Activated CD4-positive, alpha-beta T cell treated with anti-CD3 and anti-CD28 coated beads, Interleukin-2, amount 50 U/mL, for 16 hours (primary cell): ENCODE measurements around the gene GRID2IP.

Experiments
- DNase-seq: peaks from one replicate; pipeline ENCODE4 v3.0.0-alpha.2; 2020

The GRID2IP gene

DNA sequence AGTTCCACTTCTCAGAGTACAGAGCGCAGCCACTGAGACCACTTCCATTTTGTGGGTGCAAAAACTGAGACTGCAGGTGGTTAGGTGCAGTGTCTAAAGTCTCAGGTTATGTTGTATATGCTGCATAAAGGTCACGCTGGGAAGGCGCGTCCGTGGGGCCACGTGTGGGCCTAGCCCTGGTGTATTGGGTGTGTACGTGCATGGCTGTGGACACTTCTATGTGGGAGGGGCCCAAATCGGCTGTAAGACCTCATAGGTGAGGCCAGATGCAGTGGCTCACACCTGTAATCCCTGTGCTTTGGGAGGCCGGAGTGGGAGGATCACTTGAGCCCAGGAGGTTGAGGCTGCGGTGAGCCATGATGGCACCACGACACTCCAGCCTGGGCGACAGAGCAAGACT, 37.7 kb downstream of the GRID2IP start:
- no peak for DNase-seq

DNA sequence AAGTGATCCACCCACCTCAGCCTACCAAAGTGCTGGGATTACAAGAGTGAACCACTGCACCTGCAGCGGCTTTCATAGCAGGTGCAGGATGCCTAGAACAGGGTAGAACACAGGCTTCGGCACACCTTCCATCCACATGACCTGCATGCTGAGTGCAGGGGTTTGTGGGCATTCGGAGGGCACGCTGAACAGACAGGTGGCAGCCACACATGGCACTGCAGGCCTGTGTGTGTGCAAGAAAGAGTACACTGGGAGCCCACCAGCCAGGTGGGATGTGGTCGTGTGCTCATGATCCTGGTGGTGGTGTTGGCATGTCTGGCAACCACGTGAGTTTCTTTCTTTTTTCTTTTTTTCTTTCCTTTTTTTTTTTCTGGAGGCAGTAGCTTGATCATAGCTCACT, 38.4 kb downstream of the GRID2IP start:
- DNase-seq = no peak

DNA sequence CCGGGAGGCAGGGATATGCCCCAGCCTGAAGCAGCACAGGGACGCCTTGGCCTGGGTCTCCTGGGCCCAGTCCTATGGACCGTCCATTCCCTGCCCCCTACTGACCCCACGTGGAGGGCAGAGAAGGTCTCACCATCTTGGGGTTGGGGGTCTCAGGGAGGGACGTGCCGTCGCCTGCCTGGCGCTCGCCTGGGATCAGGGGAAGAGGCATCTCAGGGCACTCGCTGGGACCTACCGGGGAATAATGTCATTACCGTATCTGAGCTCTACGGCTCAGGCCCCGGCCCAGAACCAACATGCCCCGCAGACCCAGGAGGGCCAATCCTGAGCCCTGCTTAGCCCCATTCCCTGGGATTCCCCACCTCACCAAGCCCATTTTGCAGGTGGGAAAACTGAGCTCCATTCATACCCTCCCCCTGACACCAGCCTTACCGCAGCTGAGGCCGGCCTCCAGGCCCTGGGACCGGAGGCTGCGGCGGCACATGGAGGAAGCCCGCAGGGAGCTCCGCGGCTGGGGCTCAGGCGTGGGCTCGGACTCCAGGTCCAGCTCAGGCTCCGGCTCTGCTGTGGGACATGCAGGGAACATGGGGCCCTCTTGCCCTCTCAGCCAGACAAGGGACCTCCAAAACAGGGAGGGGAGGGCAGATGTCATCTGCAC, 40.7 kb downstream of the GRID2IP start:
- DNase-seq = no peak

DNA sequence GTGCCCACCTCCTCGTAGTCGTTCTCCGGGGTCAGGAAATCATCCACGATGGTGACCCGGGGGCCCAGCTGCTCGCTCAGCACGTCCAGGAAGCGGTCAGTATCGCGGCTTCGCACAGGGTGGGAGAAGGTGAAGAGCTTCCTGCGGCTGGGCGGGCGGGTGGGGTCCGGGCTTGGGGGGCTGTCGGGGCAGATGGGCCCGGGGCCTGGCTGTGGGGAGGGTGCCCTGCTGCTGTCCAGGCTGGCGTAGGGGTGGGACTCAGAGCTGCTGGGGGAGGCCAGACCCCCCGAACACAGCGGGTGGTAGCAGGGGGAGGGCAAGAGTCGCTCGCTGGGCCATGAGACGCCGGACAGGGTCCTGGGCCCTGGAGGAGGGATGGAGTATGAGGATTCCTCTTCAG, 42.3 kb downstream of the GRID2IP start:
- DNase-seq = no peak

DNA sequence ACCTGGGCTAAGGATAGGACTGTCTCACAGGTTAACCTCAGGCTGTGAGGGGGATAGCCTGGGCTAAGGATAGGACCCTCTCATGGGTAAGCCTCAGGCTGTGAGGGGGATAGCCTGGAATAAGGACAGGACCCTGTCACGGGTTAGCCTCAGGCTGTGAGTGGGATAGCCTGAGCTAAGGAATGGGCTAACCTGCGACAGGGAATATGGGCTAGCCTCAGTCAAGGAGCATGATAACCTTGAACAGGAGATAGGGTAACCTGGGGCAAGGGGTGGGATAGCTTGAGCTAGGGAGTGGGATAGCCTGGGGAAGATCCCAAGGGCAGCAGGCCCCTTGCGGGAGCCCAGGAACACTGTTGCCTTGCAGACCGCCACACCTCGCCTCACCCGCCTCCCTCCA, 42.7 kb downstream of the GRID2IP start:
- DNase-seq = no peak

DNA sequence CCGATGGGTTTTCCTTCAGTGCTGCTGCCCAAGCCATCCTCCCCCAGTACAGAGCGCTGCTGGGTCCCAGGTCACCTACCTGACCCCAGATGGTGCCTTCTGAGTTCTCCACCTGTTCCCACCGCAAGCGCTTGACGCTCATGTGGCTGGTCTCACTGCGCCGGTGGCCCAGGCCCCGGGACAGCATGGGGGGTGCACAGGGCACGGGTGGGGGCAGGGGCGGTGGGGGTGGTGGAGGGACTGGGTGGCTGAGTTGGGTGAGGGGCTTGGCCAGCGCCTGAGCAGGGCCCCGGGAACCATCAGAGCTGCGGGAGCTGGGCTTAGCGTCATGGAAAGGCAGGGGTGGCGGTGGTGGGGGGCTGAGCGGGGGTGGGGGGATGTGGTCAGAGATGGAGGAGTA, 43.4 kb downstream of the GRID2IP start:
- no peak for DNase-seq

DNA sequence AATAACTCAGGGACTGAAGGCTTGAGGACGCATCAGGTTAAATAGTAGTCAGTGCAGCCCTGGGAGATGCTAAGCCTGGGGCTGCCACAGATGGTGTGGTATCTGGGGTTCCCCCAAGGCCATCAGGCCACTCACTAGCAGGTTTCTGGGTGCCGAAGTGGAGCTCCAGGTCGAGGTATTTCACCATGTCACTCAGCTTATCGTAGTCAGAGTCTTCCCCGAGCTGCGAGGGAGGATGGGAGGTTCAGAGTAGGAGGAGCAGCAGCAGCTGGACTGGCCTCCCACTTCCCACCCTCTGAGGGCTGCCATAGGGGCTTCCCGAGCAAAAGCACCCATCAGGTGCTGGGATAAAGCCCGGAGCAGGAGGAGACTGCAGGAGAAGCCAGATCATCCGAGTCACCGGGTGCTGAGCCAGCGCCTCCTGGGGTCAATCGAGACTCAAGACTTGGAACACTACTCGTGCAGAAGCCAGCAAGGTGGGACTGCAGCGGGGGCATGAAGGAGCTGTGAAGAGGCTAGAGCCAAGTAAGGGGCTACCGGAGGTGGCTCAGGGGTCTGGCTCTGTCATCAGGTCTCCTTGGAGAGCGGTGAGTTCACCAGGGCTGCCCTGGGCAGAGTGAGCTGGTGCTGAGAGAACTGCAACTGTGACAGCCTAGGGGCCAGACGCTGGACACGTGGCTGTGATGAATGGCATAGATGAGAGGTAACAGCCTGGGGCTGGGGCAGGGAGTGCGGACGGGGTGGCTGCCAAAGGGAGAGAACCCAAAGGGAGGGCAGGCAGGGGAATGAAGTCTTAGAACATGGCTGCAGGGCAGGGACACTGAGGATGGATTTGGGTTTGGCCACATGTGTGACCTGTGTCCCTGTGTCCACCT, 45.3 kb downstream of the GRID2IP start:
- DNase-seq = no peak

DNA sequence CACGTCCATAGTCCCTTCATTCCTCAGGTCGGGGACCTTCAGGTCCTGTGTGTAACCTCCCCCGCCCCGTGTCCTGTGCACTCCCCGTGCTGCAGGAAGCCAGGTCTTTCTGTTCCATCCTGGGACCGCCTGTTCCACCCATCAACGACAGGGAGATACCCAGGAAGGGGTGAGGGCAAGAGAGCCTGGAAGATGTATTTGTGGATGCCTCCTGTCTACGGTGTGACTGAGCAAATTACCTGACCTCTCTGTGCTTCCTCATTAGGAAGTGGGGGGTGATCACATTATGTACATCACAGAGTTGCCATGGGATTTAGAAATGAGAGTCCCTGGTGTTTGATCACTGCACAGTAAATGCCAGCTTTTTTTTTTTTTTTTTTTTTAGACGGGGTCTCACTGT, 46.3 kb downstream of the GRID2IP start:
- no peak for DNase-seq

DNA sequence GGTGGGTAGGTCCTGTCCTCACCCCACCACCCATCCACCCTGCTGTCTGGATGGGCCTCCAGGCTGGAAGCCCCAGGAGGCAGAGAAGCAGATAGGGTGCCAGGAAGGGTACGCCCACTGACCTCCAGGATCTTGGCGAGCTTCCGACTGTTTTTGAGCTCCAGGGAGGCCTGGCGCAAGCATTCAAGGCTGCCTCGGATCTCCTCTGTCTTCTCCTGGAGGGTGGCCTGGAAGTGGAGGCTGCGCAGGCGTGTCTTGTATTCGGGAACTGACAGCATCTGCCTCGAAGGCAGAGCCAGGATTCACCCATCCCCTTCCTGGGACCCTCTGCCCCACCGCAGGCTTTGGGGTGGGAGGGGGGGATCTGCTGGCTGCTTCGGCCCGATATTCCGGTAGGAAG, 48.4 kb downstream of the GRID2IP start:
- DNase-seq = no peak

DNA sequence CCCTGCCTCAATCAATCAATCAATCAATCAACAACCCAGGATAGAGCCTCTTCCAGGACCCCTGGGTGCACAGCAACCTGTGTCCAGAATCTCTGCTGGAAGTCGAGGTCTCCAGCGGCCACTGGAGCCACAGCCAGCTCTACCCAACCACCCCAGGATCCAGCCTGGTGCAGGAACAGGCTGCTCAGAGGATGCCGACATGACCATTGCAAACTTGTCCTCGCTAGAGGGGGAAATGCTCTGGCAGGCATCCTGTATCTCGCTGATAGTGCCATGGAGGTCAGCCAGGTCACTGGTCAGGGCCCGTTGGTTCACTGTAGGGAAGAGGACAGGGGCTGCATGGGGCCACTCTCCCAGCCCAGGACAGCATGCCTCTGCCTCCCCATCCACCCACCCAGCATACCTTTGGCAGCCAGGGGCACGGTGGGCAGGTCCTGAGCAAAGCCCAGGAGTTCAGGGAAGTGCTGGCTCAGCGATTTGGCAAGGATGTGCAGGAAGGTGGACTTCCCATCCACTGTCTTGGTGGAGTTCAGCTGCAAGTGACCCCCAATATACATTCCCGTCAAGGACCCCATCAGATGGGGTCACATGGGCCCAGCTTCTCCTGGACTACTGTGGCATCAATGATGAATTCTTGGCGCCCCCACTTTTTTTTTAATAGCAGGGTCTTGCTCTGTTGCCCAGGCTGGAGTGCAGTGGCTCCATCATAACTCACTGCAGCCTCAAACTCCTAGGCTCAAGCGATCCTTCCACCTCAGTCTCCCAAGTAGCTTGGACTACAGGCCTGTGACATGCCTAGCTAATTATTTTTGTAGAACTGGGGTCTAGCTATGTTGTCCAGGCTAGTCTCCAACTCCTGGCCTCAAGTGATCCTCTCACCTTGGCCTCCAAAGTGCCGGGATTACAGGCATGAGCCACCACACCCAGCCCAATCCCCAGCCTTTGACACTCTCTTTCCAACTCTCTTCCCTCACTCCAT, 49.4 kb downstream of the GRID2IP start:
- no peak for DNase-seq

DNA sequence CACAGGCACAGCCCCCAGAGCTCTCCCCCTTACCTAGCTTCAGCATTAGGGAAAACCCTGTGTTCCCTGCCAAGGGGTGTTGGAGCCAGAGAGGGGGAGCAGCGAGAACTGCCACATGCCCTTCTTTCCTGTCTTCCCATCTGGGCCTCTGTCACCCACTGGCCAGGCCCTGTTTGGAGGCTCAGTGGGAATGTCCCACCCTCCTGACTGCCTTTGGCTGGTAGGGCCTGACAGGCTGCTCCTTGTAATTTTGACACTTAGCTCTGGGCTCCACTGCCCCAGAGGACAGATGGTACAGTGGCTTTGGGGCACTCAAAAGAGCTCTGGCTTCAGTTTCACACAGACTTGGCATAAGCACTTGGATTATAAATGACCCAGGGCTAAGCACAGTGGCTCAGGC, 50.6 kb downstream of the GRID2IP start:
- no peak for DNase-seq

DNA sequence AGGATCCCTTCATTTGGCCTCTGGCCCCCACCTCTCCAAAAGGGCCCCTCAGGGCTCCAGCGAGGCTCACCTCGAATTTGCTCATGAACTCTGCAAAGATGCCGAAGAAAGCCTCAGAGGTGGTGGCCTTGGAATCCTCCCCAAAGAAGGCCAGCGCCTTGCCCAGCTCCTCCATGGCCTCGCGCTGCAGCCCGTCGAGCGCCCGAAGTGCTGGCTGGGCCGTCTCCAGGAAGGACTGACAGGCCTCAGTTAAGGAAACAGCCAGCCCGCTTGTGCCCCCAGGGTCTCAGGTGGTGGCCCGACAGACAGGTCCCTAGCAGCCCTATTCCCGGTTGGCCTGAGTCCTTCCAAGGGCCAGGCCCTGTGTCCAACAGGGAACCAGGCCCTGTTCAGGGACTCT, 53.3 kb downstream of the GRID2IP start:
- no peak for DNase-seq

DNA sequence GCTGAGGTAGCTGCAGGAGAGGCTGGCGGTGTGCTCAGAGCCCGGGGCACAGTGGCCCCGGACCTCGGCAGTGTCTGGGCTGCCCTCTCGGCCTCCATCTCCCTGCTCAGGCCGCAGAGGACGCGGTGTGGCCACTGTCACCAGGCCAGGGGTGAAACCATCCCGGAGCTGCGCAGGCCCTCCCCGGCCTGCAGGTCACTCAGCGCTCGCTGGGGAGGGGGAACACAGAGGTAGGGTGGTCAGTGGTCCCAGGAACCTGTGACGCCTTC, 53.7 kb downstream of the GRID2IP start:
- DNase-seq = no peak

DNA sequence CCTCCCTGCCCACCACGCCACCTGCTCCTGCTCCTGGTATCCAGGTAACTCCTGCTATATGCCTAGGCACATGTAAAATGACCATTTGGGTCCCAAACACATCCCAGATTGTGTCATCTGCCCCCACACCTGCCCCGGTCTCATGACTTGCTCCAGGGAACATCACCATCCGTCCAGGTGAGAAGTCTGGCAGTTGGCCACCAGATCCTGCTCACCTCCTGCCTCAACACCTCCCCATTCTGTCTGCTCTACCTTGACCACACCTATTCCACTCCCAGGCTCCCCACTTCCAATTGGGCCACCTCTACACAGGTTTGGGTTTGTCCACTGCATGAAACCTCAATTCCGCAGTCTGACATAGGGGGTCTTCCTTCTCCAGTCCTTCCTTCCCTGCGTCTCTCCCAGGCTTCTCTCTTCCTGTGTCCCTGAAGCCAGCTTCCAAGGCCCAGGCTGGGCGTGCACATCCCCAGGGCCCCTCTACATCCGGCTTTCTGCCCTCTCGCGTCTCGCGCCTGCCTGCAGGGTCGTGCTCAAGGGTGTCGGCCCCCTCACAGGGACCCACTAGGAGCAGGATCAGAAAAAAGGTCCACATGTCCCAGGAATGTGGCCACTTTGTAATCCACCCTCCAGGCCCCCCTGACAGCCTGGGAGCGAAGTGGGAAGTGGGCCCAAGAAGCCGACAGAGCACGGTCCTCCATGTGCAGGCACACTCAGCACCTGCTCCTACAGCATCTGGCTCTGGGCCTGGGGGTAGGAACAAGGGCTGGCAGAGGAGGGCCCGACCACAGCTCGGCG, 54.2 kb downstream of the GRID2IP start:
- no peak for DNase-seq

DNA sequence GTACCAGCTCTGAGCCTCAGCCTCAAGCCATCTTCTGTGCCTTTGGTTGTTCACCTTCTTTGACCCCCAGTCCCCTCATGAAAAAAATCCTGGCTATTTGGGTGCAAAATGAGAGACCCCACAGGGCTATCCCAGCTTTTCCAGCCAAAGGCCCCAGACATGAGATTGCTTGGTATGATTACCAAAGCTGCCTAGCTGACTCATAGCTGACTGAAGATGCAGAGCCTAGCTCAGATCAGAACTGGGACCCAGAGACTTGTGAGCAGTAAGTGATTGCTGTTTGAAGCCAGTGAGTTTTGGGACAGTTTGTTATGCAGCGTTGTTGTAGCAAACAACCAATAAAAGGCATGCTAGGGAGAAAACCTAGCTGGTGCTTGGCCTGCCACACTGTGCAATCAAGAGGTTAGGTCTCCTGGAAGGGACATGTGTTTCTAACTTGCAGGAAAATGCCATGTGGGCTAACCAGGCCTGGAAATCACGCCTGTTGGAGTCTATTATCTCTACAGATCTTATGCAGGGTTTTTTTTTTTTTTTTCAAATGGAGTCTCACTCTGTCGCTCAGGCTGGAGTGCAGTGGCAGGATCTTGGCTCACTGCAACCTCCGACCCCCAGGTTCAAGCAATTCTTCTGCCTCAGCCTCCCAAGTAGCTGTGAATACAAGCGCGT, 55.5 kb downstream of the GRID2IP start:
- no peak for DNase-seq

DNA sequence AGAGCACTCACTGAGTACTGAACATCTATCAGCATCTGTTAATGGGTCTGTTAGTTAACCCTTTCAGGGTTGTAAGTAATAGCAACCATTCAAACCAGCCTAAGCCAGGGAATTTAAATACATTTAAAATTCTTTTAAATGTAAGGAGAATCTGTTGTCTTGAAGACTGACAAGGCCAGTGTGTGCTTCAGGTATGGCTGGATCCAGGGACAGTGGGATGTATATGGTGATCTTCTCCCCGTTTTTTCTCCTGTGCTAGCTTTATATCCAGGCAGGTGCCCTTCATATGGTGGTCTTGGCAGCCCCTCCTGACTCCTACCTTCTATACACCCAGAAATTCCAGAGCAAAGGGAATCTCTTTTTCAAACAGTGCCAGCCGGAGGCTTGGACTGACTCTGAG, 56.9 kb downstream of the GRID2IP start:
- DNase-seq = no peak

DNA sequence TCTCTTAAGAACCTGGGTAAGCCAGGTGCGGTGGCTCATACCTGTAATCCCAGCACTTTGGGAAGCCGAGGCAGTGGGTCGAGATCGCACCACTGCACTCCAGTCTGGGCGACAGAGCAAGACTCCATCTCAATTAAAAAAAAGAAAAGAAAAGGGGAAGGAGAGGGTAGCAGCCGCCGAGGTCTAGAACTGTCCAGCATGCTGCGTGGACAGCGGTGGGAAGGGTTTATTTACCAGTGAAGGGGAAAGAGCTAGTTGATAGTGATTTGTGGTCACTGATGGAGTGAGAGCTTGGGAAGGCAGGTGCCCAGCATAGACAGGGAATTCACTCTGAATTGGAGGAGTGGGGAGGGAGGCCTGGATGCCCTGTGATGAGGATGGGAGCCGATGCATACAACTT, 60.1 kb downstream of the GRID2IP start:
- no peak for DNase-seq

DNA sequence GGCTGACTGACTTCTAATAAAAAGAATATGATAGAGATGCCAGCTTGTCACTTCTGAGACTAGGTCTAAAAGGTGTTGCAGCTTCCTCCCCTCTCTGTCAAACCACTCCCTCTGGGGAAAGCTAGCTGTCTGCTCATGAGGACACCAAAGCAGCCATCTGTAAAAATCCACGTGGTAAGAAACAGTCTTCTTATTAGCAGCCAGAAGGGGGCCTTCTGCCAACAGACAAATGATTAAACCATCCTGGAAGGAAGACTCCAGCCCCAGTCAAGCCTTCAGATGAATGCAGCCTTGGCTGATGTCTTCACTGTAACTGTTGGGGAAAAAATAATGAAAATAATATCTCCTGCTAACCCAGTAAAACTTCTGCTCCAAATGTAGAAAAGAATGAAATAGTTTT, 61.6 kb downstream of the GRID2IP start:
- no peak for DNase-seq

DNA sequence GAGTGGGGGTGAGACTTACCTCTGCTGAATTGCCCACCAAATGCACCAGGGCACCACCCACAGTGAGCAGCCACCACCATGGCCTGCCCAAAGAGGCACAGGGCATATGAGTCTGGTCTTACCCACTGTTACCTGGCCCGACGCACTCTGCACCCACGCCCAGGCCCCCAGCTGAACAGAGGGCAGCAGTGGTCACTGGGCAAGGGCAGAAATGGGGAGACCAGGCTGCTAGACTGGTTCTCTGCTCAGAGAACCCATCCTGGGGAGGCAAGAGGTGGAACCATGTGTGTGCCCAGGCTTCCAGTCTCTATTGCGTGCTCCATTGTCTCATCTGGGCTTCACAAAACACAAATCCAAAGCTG, 64.1 kb downstream of the GRID2IP start:
- no peak for DNase-seq

DNA sequence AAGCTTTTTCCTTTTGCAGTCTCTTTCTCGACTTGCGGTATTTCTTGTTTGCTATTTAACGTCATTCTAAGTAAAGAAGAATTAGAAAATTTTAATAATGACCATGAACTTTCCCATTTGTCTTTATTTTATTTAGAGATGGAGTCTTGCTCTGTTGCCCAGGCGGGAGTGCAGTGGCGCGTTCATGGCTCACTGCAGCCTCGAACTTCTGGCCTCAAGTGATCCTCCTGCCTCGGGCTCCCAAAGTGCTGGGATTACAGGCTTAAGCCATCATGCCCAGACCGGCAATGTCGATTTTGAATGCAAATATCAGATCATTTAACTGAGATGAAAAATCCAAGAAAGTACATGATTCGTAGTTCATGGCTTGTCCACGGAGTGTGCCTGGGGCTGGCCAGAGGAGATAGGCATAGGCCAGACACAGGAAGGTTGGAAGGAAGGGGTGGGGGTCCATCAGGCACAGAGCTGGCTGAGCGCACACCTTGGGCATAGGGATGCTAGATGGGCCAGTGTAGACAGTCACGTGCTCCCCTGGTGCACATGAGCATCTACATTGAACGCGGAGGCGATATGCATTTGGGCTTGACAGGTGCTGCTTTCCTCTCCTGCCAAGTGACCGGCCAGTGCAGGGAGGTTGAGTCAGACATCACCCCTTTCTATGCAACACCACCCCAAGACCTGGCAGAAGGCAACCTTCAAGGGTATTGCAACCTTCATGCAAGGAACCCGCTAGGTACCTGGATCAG, 64.7 kb downstream of the GRID2IP start:
- no peak for DNase-seq

DNA sequence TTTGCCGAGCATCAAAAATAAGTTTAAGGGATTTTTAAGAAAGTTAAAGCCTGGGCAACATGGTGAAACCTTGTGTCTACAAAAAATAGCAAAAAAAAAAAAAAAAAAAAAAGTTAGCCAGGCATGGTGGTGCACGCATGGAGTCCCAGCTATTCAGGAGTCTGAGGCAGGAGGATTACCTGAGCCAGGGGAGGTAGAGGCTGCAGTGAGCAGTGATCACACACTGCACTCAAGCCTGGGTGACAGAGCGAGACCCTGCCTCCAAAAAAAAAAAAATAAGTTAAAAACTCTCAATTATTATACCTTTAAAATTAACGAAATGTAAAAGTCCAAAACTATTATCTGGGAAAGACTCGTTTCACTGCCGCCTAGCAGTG, 68.5 kb downstream of the GRID2IP start:
- no peak for DNase-seq

DNA sequence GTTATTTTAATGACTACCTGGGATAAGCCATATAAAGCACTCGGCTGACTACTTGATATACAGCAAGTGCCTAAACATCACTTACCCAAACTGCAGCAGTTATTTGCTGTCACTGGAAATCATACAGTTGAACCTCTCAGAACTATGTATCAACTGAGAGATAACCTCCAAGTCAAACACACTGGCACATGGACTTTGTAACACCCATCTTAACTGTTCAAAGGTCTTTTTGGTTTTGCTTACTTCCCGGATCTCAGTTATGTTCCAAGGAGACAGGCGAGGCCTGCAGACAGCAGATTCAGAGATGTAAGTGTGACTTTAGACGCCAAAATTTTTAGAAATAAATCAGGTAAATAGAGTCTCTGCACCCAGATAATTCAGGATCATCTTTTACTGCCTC, 69.0 kb downstream of the GRID2IP start:
- DNase-seq = no peak
